ENCODE data around the gene NBL1.
A peak's percentile ranks its signal among the peaks of the same experiment; 100 is the strongest.

Gene NBL1

DNA sequence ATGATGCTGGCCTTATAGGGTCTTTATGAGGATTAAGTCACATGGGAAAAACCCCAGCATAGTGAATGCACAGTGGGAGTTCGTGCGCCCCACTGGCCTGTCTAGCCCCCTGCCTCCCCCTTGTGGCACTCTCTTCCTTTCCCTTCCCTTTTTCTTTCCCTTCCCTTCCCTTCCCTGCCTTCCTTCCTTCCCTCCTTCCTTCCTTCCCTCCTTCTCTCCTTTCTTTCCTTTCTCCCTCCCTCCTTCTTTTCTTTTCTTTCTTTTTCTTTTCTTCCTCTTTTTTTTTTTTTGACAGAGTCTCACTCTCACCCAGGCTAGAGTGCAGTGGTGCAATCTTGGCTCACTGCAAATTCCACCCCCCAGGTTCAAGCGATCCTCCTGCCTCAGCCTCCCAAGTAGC lies 59.2 kb downstream of the NBL1 start:
- DNase-seq (ENCODE audit: low read depth), result no peak

DNA sequence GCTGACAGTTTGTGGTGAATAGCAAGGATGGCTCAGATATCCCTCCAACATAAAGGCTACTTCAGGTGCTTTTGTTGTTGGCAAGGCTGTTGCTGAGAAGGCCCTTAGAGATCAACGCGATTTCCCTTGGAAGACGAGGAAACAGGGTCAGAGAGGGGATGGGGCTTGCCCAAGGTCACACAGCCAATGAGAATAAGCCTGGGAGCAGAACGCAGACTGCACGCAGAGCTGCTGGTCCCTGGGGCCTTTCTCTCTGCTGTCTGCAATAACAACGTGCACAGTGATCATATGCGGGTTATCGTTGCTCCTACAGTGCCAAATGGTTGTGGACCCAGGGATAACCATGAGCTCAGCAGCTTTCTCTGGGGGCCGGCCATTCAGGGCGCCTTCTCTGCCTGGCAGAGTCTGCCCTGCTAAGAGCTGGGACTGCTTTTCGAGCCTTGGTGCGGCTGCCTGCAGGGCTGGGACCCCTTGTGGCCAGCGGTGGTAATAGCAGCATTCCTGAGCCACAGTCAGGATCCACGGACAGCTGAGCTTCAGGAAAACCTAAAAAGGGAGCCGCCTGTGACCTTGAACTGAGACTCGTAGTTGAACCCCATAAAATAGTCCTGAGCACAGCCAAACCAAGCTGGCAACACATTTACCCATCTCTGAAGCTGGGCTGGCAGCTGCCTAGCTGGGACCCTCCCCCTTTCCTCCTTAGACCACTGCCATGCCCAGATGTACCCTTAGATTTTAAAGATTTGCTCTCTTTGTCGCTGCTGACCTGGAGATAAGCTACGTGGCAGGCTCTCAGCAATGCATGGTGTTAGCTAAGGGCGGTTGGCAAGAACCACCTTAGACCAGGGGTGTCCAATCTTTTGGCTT lies 60.4 kb downstream of the NBL1 start:
- peak; percentile 26 for DNase-seq (ENCODE audit: low read depth)

DNA sequence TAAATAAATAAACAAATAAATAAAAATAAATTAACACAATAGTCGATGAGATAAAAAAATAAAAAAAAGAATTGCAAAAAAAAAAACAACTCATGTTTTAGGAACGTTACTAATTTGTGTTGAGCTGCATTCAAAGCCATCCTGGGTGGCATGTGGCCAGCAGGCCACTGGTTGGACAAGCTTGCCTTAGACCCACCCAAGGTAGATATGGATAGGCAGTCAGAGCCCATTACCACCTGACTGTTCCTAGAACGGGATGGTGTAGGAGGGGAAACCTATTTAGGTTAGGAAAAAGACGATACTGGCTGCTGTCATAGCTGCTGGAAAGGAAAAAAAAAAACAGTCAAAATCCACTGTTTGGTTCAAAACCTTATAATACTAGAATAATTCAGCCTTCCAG lies 61.4 kb downstream of the NBL1 start:
- no peak for DNase-seq (ENCODE audit: low read depth)

DNA sequence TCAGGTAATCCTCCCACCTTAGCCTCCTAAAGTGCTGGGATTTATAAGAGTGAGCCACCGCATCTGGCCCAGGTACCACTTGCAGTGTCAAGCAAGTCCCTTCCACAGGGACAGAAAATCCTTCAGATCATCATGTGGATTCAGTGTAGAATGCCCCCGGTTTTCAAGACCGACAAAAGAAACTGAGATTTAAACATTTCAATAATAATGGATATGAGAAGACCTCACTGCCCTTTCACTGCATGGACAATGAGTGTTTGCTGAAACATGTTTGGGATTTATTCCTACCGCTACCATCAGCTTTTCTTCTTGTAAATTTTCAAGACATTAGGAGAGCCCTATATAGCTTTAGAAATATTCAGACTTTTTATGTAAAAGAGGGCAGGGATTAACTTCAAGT lies 62.0 kb downstream of the NBL1 start:
- no peak for DNase-seq (ENCODE audit: low read depth)

Measured in stimulated activated CD8-positive, alpha-beta memory T cell treated with anti-CD3 and anti-CD28 coated beads, Interleukin-15, amount 100 ng/mL, for 24 hours (primary cell).